HepG2 (cell line): ENCODE data around the gene SETD1B. TPM values are rescaled to one million over a fixed set of nuclear protein-coding genes. Genes with fewer than 3 reads are reported as not detected.
A peak's percentile ranks its signal among the peaks of the same experiment; 100 is the strongest.

Experiments used
- FOXA3 ChIP-seq: IDR thresholded peaks from 2 replicates; pipeline ENCODE4 v1.6.1; 2016; ENCODE audit warnings: missing genetic modification reagents, missing compliant biosample characterization
- HNRNPL ChIP-seq: fragments of 200-400 bp; formaldehyde crosslinking; IDR thresholded peaks from 2 replicates; pipeline ENCODE4 v1.6.1; 2017; ENCODE audit warnings: mild to moderate bottlenecking, low read depth, low read length
- KAT8 ChIP-seq: IDR thresholded peaks from 2 replicates; pipeline ENCODE4 v1.6.1; 2016; ENCODE audit warnings: missing genetic modification reagents, missing compliant biosample characterization
- KDM2A ChIP-seq: sonication (generic); formaldehyde crosslinking; IDR thresholded peaks from 2 replicates; pipeline ENCODE4 v1.4.0; 2020; ENCODE audit warnings: low read depth, missing genetic modification reagents, borderline replicate concordance
- LCORL ChIP-seq, 2 experiments: fragments of 450-650 bp in 1 of 2; sonication (generic) in 1 of 2; formaldehyde crosslinking in 1 of 2; IDR thresholded peaks; 2 replicates each; pipeline versions ENCODE4 v1.5.0 to v1.6.1; 2017 to 2020; ENCODE audit warnings: antibody characterized with exemption in 1 of 2, missing genetic modification reagents in 1 of 2
- MAF1 ChIP-seq: sonication (generic); formaldehyde crosslinking; IDR thresholded peaks from 2 replicates; pipeline ENCODE4 v1.5.0; 2020; ENCODE audit warnings: missing genetic modification reagents, borderline replicate concordance
- MAFK ChIP-seq, 2 experiments: IDR thresholded peaks in 1 of 2; conservative IDR thresholded peaks in 1 of 2; 2 replicates each; pipeline ENCODE4 v1.6.1; 2011; ENCODE audit warnings: improper control_type of control experiment in 2 of 2, low read length in 2 of 2
- PHF8 ChIP-seq: sonication (generic); formaldehyde crosslinking; IDR thresholded peaks from 2 replicates; pipeline ENCODE4 v1.5.0; 2020; ENCODE audit warnings: missing genetic modification reagents
- SALL2 ChIP-seq: sonication (generic); formaldehyde crosslinking; IDR thresholded peaks from 2 replicates; pipeline ENCODE4 v1.8.1; 2023; ENCODE audit warnings: mild to moderate bottlenecking, missing genetic modification reagents, inconsistent platforms
- SATB2 ChIP-seq: sonication (generic); formaldehyde crosslinking; IDR thresholded peaks from 2 replicates; pipeline ENCODE4 v1.5.0; 2020; ENCODE audit warnings: missing genetic modification reagents
- TCF7L2 ChIP-seq: IDR thresholded peaks from 2 replicates; pipeline ENCODE4 v1.6.1; 2011; ENCODE audit warnings: mild to moderate bottlenecking, low read depth, low read length, moderate library complexity
- ZNF33A ChIP-seq: sonication (generic); formaldehyde crosslinking; IDR thresholded peaks from 2 replicates; pipeline ENCODE4 v1.5.1; 2020; ENCODE audit warnings: missing genetic modification reagents, mild to moderate bottlenecking, moderate library complexity, borderline replicate concordance
- ZNF501 ChIP-seq: sonication (generic); formaldehyde crosslinking; IDR thresholded peaks from 2 replicates; pipeline ENCODE4 v1.5.1; 2020; ENCODE audit warnings: mild to moderate bottlenecking, moderate library complexity, missing genetic modification reagents
- ZNF572 ChIP-seq: sonication (generic); formaldehyde crosslinking; IDR thresholded peaks from 2 replicates; pipeline ENCODE4 v1.5.1; 2020; ENCODE audit warnings: mild to moderate bottlenecking, missing genetic modification reagents
- ZNF768 ChIP-seq: sonication (generic); formaldehyde crosslinking; IDR thresholded peaks from 2 replicates; pipeline ENCODE4 v1.4.0; 2020; ENCODE audit warnings: missing genetic modification reagents
- ZNF782 ChIP-seq: sonication (generic); formaldehyde crosslinking; IDR thresholded peaks from 2 replicates; pipeline ENCODE4 v1.4.0; 2020; ENCODE audit warnings: missing genetic modification reagents, mild to moderate bottlenecking, borderline replicate concordance
- polyA plus RNA-seq, 8 experiments: library from polyadenylated mRNA; depleted of rRNA in 3 of 8; stranded (reverse) in 7 of 8; unstranded in 1 of 8; fragments of >200 nt; fragmentation: Illumina TruSeq in 4 of 8; extraction: Trizol in 4 of 8; gene quantifications; 2 replicates each; pipeline versions ENCODE4 v1.2.1 to v1.2.3, GENCODE V29; 2011 to 2016; ENCODE audit warnings: low read depth in 4 of 8, missing spikeins in 1 of 8, mixed read lengths in 1 of 8; ENCODE audit not compliant: insufficient read depth in 1 of 8
- total RNA-seq, 5 experiments: library from RNA; depleted of rRNA; stranded (reverse); fragments of >200 nt; fragmentation: Illumina TruSeq; extraction: Trizol; gene quantifications; 2 replicates each; pipeline ENCODE4 v1.2.3, GENCODE V29; 2016; ENCODE audit warnings: low read depth in 1 of 5
- TF ChIP-seq, protein P1 (sequence below): sonication (generic); formaldehyde crosslinking; IDR thresholded peaks from 2 replicates; pipeline ENCODE4 v1.5.1; 2020; ENCODE audit warnings: missing genetic modification reagents, mild to moderate bottlenecking, borderline replicate concordance
- TF ChIP-seq, protein P2 (sequence below): sonication (generic); formaldehyde crosslinking; IDR thresholded peaks from 2 replicates; pipeline ENCODE4 v1.4.0; 2020; ENCODE audit warnings: missing genetic modification reagents
- TF ChIP-seq, protein P3 (sequence below): IDR thresholded peaks from 2 replicates; pipeline ENCODE4 v1.6.1; 2018; ENCODE audit warnings: missing genetic modification reagents, mild to moderate bottlenecking, missing compliant biosample characterization
- TF ChIP-seq, protein P4 (sequence below): sonication (generic); formaldehyde crosslinking; IDR thresholded peaks from 2 replicates; pipeline ENCODE4 v1.9.0; 2022; ENCODE audit warnings: low read depth, missing genetic modification reagents

The SETD1B gene
- total and polyA plus RNA-seq, 2 of the 13 experiments (the other 11 are each of a cell fraction or from before 2014, with no cell fraction given): 1.1 to 1.4 TPM

DNA sequence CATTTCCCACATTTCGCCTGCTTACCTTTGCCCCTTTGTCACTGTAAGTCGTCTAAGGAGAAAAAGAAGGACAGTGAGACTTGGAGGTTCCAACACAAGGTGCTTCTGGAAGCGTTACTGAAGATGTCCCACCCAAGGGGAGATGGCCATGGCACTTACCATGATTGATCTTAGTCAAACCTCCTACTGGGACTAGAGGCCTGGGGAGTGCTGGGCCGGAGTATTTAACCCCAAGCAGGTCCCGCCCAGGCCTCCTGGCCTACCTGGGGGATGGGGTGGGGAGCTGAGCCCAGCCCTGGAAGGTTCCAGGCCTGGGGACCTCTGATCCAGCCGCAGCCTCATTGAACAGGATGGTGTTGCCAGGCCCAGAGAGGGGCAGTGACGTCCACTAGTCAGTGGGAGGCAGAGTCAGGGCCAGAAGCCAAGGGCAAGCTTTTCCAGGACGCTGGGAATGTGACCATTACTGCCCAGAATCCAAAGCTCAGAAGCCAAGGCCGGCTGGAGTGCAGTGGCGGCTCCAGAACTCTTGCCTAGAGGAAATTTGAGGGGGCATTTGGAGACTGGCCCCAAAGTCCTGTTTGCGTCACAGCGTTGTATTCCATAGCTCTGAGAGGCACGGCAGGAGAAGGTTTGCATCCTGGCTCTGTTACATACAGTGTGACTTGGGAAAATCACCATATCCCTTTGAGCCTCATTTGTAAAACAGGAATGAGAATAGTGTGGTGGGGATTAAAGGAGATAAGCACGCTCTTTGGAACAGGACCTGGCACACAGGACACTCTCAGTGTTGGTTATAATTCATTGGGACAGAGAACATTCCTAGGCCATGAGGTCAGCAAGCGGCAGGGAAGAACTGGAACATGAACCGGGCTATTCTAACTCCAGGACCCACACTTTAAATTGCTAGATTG, 55.1 kb downstream of the SETD1B start, which contains the start of gene HPD (continued):
- TF ChIP-seq HNRNPL (peak; percentile 71; the same call in 1 of the 2 replicates), TCF7L2 (no peak), ZNF572 (CRISPR knock-in tag) (0 out of 2 replicates have a peak, but pooled peaks have one; percentile 68), ZNF782 (CRISPR knock-in tag) (no peak), KAT8 (CRISPR knock-in tag) (0 out of 2 replicates have a peak, but pooled peaks have one; percentile 29), SALL2 (CRISPR knock-in tag) (no peak; the same call in 1 of the 2 replicates), ZNF33A (peak; percentile 57; the same call in 1 of the 2 replicates), KDM2A (CRISPR knock-in tag) (peak; percentile 52), PHF8 (CRISPR knock-in tag) (peak; percentile 40), LCORL (IDR thresholded peaks at IDR 0.05) (no peak), LCORL (CRISPR knock-in tag; IDR thresholded peaks at IDR 0.05) (peak; percentile 86), ZNF768 (CRISPR knock-in tag) (peak; percentile 83), ZNF501 (CRISPR knock-in tag) (peak; percentile 39; the same call in 1 of the 2 replicates), MAF1 (CRISPR knock-in tag) (0 out of 2 replicates have a peak, but pooled peaks have one; percentile 21), FOXA3 (CRISPR knock-in tag) (0 out of 2 replicates have a peak, but pooled peaks have one; percentile 36), MAFK (conservative IDR thresholded peaks at IDR 0.05 in 1 of 2, IDR thresholded peaks at IDR 0.05 in 1 of 2; ENCODE audit: low read length in 2 of 2) (no peak), SATB2 (CRISPR knock-in tag) (no peak)
- TF ChIP-seq, protein P1, sequence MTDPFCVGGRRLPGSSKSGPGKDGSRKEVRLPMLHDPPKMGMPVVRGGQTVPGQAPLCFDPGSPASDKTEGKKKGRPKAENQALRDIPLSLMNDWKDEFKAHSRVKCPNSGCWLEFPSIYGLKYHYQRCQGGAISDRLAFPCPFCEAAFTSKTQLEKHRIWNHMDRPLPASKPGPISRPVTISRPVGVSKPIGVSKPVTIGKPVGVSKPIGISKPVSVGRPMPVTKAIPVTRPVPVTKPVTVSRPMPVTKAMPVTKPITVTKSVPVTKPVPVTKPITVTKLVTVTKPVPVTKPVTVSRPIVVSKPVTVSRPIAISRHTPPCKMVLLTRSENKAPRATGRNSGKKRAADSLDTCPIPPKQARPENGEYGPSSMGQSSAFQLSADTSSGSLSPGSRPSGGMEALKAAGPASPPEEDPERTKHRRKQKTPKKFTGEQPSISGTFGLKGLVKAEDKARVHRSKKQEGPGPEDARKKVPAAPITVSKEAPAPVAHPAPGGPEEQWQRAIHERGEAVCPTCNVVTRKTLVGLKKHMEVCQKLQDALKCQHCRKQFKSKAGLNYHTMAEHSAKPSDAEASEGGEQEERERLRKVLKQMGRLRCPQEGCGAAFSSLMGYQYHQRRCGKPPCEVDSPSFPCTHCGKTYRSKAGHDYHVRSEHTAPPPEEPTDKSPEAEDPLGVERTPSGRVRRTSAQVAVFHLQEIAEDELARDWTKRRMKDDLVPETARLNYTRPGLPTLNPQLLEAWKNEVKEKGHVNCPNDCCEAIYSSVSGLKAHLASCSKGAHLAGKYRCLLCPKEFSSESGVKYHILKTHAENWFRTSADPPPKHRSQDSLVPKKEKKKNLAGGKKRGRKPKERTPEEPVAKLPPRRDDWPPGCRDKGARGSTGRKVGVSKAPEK (CRISPR knock-in tag): 0 out of 2 replicates have a peak, but pooled peaks have one; percentile 53
- TF ChIP-seq, protein P2, sequence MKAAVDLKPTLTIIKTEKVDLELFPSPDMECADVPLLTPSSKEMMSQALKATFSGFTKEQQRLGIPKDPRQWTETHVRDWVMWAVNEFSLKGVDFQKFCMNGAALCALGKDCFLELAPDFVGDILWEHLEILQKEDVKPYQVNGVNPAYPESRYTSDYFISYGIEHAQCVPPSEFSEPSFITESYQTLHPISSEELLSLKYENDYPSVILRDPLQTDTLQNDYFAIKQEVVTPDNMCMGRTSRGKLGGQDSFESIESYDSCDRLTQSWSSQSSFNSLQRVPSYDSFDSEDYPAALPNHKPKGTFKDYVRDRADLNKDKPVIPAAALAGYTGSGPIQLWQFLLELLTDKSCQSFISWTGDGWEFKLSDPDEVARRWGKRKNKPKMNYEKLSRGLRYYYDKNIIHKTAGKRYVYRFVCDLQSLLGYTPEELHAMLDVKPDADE (CRISPR knock-in tag): 0 out of 2 replicates have a peak, but pooled peaks have one; percentile 23
- TF ChIP-seq, protein P3, sequence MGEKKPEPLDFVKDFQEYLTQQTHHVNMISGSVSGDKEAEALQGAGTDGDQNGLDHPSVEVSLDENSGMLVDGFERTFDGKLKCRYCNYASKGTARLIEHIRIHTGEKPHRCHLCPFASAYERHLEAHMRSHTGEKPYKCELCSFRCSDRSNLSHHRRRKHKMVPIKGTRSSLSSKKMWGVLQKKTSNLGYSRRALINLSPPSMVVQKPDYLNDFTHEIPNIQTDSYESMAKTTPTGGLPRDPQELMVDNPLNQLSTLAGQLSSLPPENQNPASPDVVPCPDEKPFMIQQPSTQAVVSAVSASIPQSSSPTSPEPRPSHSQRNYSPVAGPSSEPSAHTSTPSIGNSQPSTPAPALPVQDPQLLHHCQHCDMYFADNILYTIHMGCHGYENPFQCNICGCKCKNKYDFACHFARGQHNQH (CRISPR knock-in tag): peak; percentile 86
- TF ChIP-seq, protein P4, sequence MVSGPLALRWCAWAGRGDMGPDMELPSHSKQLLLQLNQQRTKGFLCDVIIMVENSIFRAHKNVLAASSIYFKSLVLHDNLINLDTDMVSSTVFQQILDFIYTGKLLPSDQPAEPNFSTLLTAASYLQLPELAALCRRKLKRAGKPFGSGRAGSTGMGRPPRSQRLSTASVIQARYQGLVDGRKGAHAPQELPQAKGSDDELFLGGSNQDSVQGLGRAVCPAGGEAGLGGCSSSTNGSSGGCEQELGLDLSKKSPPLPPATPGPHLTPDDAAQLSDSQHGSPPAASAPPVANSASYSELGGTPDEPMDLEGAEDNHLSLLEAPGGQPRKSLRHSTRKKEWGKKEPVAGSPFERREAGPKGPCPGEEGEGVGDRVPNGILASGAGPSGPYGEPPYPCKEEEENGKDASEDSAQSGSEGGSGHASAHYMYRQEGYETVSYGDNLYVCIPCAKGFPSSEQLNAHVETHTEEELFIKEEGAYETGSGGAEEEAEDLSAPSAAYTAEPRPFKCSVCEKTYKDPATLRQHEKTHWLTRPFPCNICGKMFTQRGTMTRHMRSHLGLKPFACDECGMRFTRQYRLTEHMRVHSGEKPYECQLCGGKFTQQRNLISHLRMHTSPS: peak; percentile 77
